HCT116 (cell line): ENCODE results near the gene OSBP2. TPM values are rescaled to one million over a fixed set of nuclear protein-coding genes. Genes with fewer than 3 reads are reported as not detected.

Experiments used
- ATAC-seq: fragments of 200-7000 bp; cut with Tn5 transposase; 2 replicates; pipeline ENCODE4 v1.9.1; 2020; ENCODE audit warnings: mild to moderate bottlenecking, moderate library complexity
- BruUV-seq: library from RNA; stranded (reverse); fragments of 400-500 nt; replicated peaks from 2 replicates; lab custom pipeline; 2021; lab: Mats Ljungman, UMichigan
- CTCF ChIA-PET: fragments of 300-600 bp; sonication (Branson Sonifier 250); formaldehyde crosslinking; loops from one replicate; lab custom pipeline; 2021; ENCODE audit warnings: antibody characterized with exemption; lab: Charles Lee
- POLR2A ChIA-PET: fragments of 300-600, 350-600 bp; sonication (Branson Sonifier 250); formaldehyde crosslinking; loops from one replicate; lab custom pipeline; 2021; ENCODE audit warnings: antibody characterized with exemption; lab: Charles Lee
- RAD21 ChIA-PET, 2 experiments: fragments of 300-600 bp; sonication (Branson Sonifier 250); formaldehyde crosslinking; loops; one replicate each; lab custom pipeline; 2023; ENCODE audit warnings: low total read pairs in 2 of 2; ENCODE audit not compliant: uncharacterized antibody in 2 of 2, unreplicated experiment in 2 of 2, low non-redundant PET in 1 of 2; lab: Charles Lee
- DNase-seq: peaks from one replicate; pipeline ENCODE4 v3.0.0-alpha.2; 2010; ENCODE audit warnings: low read depth, low spot score
- H2AFZ ChIP-seq: fragments of 200-600 bp; shearing (Covaris generic), sonication (generic); 2 replicates; pipeline ENCODE4 v1.6.1; 2017; ENCODE audit warnings: low read depth, mixed run types, mixed read lengths, antibody characterized with exemption, low read length; ENCODE audit not compliant: poor library complexity, severe bottlenecking
- H3K27ac ChIP-seq: 2 replicates; pipeline ENCODE4 v1.5.1; 2012; ENCODE audit warnings: low read depth, low read length
- H3K27me3 ChIP-seq: fragments of 200-600 bp; sonication (generic); 2 replicates; pipeline ENCODE4 v1.6.1; 2016; ENCODE audit warnings: mixed run types, low read length, mixed read lengths; ENCODE audit not compliant: insufficient read depth
- H3K36me3 ChIP-seq, 2 experiments: fragments of 200-500 bp in 1 of 2; fragments of 200-600 bp in 1 of 2; sonication (Bioruptor generic) in 1 of 2; sonication (generic) in 1 of 2; 2 replicates each; pipeline versions ENCODE4 v1.5.1 to v1.6.1; 2014 to 2016; ENCODE audit warnings: low read length in 2 of 2, inconsistent platforms in 1 of 2, mixed read lengths in 1 of 2, mixed run types in 1 of 2; ENCODE audit not compliant: insufficient read depth in 2 of 2, control insufficient read depth in 1 of 2
- H3K4me1 ChIP-seq, 2 experiments: fragments of 200-600 bp in 1 of 2; sonication (generic) in 1 of 2; 2 replicates each; pipeline versions ENCODE4 v1.5.1 to v1.6.1; 2012 to 2017; ENCODE audit warnings: low read length in 2 of 2, inconsistent platforms in 1 of 2, mild to moderate bottlenecking in 1 of 2, mixed read lengths in 1 of 2, mixed run types in 1 of 2, moderate library complexity in 1 of 2; ENCODE audit not compliant: insufficient read depth in 2 of 2, control insufficient read depth in 1 of 2
- H3K4me2 ChIP-seq: fragments of 200-600 bp; sonication (generic); 2 replicates; pipeline ENCODE4 v1.6.1; 2017; ENCODE audit warnings: mixed run types, low read length, mixed read lengths
- H3K4me3 ChIP-seq, 2 experiments: fragments of 200-600 bp in 1 of 2; sonication (generic) in 1 of 2; replicated peaks in 1 of 2; 2 replicates each; pipeline ENCODE4 v1.5.1; 2011 to 2016; ENCODE audit warnings: low read length in 2 of 2, control low read depth in 1 of 2, low read depth in 1 of 2, mild to moderate bottlenecking in 1 of 2, mixed read lengths in 1 of 2, mixed run types in 1 of 2
- H3K79me2 ChIP-seq: fragments of 200-600 bp; sonication (generic); 2 replicates; pipeline ENCODE4 v1.6.1; 2017; ENCODE audit warnings: mild to moderate bottlenecking, mixed run types, low read length, moderate library complexity, mixed read lengths; ENCODE audit not compliant: insufficient read depth
- H3K9ac ChIP-seq: fragments of 200-600 bp; sonication (generic); 2 replicates; pipeline ENCODE4 v1.6.1; 2016; ENCODE audit warnings: low read length, mixed read lengths
- H3K9me2 ChIP-seq: fragments of 200-600 bp; sonication (generic), shearing (Covaris generic); 2 replicates; pipeline ENCODE4 v1.6.1; 2017; ENCODE audit warnings: mixed run types, mild to moderate bottlenecking, moderate library complexity; ENCODE audit not compliant: insufficient read depth
- H3K9me3 ChIP-seq, 2 experiments: fragments of 200-500 bp in 1 of 2; fragments of 200-600 bp in 1 of 2; sonication (Bioruptor generic) in 1 of 2; sonication (generic) in 1 of 2; 2 replicates each; pipeline ENCODE4 v1.6.1; 2014 to 2017; ENCODE audit warnings: low read length in 2 of 2, mixed read lengths in 2 of 2, inconsistent platforms in 1 of 2, low read depth in 1 of 2, mild to moderate bottlenecking in 1 of 2, mixed run types in 1 of 2, moderate library complexity in 1 of 2; ENCODE audit not compliant: control insufficient read depth in 1 of 2, insufficient read depth in 1 of 2
- H4K20me1 ChIP-seq: fragments of 200-600 bp; sonication (generic), shearing (Covaris generic); 2 replicates; pipeline ENCODE4 v1.6.1; 2017; ENCODE audit warnings: mixed run types, mild to moderate bottlenecking, moderate library complexity; ENCODE audit not compliant: insufficient read depth
- CBX3 ChIP-seq: IDR thresholded peaks from 2 replicates; pipeline ENCODE4 v1.6.1; 2012; ENCODE audit warnings: low read depth
- CEBPB ChIP-seq: IDR thresholded peaks from 2 replicates; pipeline ENCODE4 v1.6.1; 2012; ENCODE audit warnings: low read depth
- EGR1 ChIP-seq: IDR thresholded peaks from 2 replicates; pipeline ENCODE4 v1.6.1; 2012; ENCODE audit warnings: low read depth
- ELF1 ChIP-seq: IDR thresholded peaks from 2 replicates; pipeline ENCODE4 v1.6.1; 2012; ENCODE audit warnings: low read depth, borderline replicate concordance
- EZH2 ChIP-seq: fragments of 200-600 bp; sonication (generic); IDR thresholded peaks from 2 replicates; pipeline ENCODE4 v1.6.1; 2017; ENCODE audit warnings: antibody characterized with exemption, mixed run types
- FOSL1 ChIP-seq: IDR thresholded peaks from 2 replicates; pipeline ENCODE4 v1.6.1; 2012; ENCODE audit warnings: low read depth
- JUND ChIP-seq: IDR thresholded peaks from 2 replicates; pipeline ENCODE4 v1.6.1; 2012
- POLR2A ChIP-seq: IDR thresholded peaks from 2 replicates; pipeline ENCODE4 v1.7.0; 2011; ENCODE audit warnings: borderline replicate concordance; ENCODE audit not compliant: insufficient read depth, insufficient read length; ENCODE audit errors: extremely low read depth
- POLR2AphosphoS5 ChIP-seq: IDR thresholded peaks from 2 replicates; pipeline ENCODE4 v1.6.1; 2011; ENCODE audit warnings: mild to moderate bottlenecking, low read depth, low read length, moderate library complexity
- SIN3A ChIP-seq: IDR thresholded peaks from 2 replicates; pipeline ENCODE4 v1.6.1; 2012; ENCODE audit warnings: low read depth
- SP1 ChIP-seq: IDR thresholded peaks from 2 replicates; pipeline ENCODE4 v1.6.1; 2012; ENCODE audit warnings: low read depth
- TCF7L2 ChIP-seq: IDR thresholded peaks from 2 replicates; pipeline ENCODE4 v1.7.0; 2011; ENCODE audit warnings: borderline replicate concordance, inconsistent platforms; ENCODE audit not compliant: insufficient read depth, insufficient read length; ENCODE audit errors: extremely low read depth
- YY1 ChIP-seq: IDR thresholded peaks from 2 replicates; pipeline ENCODE4 v1.6.1; 2011; ENCODE audit warnings: low read length, low read depth, moderate library complexity, mild to moderate bottlenecking; ENCODE audit not compliant: insufficient replicate concordance; ENCODE audit errors: extremely low read depth
- ZFX ChIP-seq: fragments of 450-650 bp; IDR thresholded peaks from 2 replicates; pipeline ENCODE4 v1.6.1; 2017
- intact Hi-C: fragments of 100-400 bp; cut with micrococcal nuclease; formaldehyde crosslinking; loops from 2 replicates; pipeline ENCODE4 v1.10.0; 2022
- total RNA-seq: library from RNA; stranded (reverse); gene quantifications from one replicate; pipeline ENCODE4 v1.2.1, GENCODE V29; 2021; ENCODE audit not compliant: unreplicated experiment
- TF ChIP-seq, protein P1 (sequence below): IDR thresholded peaks from 2 replicates; pipeline ENCODE4 v1.6.1; 2011; ENCODE audit warnings: mild to moderate bottlenecking, low read length, moderate library complexity; ENCODE audit not compliant: insufficient replicate concordance; ENCODE audit errors: extremely low read depth

OSBP2 gene
- total RNA-seq, 1 experiment from 2014 or later, result 12.9 TPM

DNA sequence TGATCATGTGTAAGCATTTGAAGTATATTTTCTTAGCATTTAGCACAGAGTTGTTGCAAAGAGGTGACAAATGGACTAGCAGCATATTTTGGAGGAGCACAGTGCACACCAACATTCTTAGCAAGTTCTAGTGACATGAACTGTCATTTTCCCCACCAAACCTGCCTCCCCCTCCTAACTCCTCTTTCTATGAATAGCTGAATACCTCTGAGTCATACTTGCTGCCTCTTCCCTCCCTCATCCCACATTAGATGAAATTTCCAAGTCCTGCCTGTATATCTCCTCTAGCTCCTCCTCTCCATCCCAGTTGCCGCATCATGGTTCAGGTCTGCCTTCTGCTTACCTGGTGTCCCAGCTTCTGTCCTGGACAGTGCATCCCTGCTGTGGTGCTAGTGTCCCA is 7.2 kb downstream of the OSBP2 start:
- no peak overlapping the region for H2AFZ ChIP-seq
- no peaks in the 10 kb centered on the region for H4K20me1 ChIP-seq
- peak overlapping the region; percentile 67 for H3K4me2 ChIP-seq
- H3K9me3 ChIP-seq, result no peaks in the 10 kb centered on the region
- H3K9me2 ChIP-seq, result no peaks in the 10 kb centered on the region
- peak overlapping the region in 1 of 2 experiments; percentile 27; a peak in 2 of 4 replicates for H3K4me3 ChIP-seq
- ATAC-seq, result peak; percentile 68
- ChIA-PET CTCF (no interaction called here), POLR2A (interaction anchor here (0.7 to 1.1 kb wide), 2 partner anchors 23 to 118 kb away, joined by 3 to 4 read pairs; no protein-coding TSS in a partner anchor), RAD21 (interaction anchor here in 1 of 2 experiments (1.0 kb wide), 1 partner anchor 53 kb away, joined by 4 read pairs; no protein-coding TSS in a partner anchor)
- no peak overlapping the region for H3K9ac ChIP-seq
- no TSS peak for BruUV-seq
- no peaks in the 10 kb centered on the region for H3K36me3 ChIP-seq
- no peaks in the 10 kb centered on the region for H3K27me3 ChIP-seq
- intact Hi-C loops, result no loop called here
- peaks cover 55 to 75% of the 10 kb centered on the region in 2 experiments for H3K4me1 ChIP-seq
- peak overlapping the region; percentile 15; the same call in 1 of the 2 replicates for H3K27ac ChIP-seq
- TF ChIP-seq TCF7L2 (no peak), ZFX (no peak), FOSL1 (peak; percentile 48; the same call in 1 of the 2 replicates), JUND (0 out of 2 replicates have a peak, but pooled peaks have one; percentile 27), CBX3 (peak; percentile 39; the same call in 1 of the 2 replicates), SP1 (no peak)
- H3K79me2 ChIP-seq, result 0 out of 2 replicates have a peak, but pooled peaks cover 9% of the 10 kb centered on the region
- peak; percentile 18 for DNase-seq

DNA sequence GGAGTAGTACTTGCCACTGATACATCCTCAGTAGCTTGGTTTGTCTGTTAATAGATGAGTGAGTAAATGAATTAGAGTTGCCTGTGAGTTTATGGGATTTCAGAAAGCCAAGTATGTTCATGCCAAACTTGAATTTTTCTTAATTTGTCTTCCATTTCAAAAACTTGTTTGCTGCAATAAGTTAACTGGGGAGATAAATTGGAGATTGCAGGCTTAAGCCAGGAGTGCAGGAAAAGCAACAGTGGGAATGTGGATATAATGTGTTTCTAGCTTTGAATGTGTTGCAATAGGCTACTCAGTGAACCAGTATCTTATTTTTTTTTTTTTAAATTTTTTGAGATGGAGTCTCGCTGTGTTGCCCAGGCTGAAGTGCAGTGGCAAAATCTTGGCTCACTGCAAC is 8.2 kb downstream of the OSBP2 start:
- Histone ChIP-seq H3K9ac (no peak overlapping the region), H3K79me2 (0 out of 2 replicates have a peak, but pooled peaks cover 4% of the 10 kb centered on the region), H3K27ac (no peak overlapping the region), H3K27me3 (no peaks in the 10 kb centered on the region), H3K9me2 (no peaks in the 10 kb centered on the region), H3K4me2 (no peak overlapping the region), H3K9me3 (no peaks in the 10 kb centered on the region), H3K36me3 (no peaks in the 10 kb centered on the region), H4K20me1 (no peaks in the 10 kb centered on the region), H3K4me1 (peaks cover 54 to 74% of the 10 kb centered on the region in 2 experiments)
- CTCF ChIA-PET, result interaction anchor here (0.6 kb wide), 1 partner anchor 75 kb away, joined by 3 read pairs; no protein-coding TSS in a partner anchor
- ATAC-seq (no peak), DNase-seq (no peak)
- intact Hi-C loops, result no loop called here
- POLR2A ChIA-PET, result no interaction called here
- TF ChIP-seq JUND, result no peak
- no peak for TF ChIP-seq ELF1
- no peak for TF ChIP-seq SP1
- TF ChIP-seq CBX3, result no peak
- no peak for TF ChIP-seq ZFX
- TF ChIP-seq YY1, result no peak
- no peak for TF ChIP-seq EZH2
- TF ChIP-seq FOSL1, result no peak
- TF ChIP-seq CEBPB, result no peak
- TF ChIP-seq SIN3A, result no peak
- TF ChIP-seq, protein P1, sequence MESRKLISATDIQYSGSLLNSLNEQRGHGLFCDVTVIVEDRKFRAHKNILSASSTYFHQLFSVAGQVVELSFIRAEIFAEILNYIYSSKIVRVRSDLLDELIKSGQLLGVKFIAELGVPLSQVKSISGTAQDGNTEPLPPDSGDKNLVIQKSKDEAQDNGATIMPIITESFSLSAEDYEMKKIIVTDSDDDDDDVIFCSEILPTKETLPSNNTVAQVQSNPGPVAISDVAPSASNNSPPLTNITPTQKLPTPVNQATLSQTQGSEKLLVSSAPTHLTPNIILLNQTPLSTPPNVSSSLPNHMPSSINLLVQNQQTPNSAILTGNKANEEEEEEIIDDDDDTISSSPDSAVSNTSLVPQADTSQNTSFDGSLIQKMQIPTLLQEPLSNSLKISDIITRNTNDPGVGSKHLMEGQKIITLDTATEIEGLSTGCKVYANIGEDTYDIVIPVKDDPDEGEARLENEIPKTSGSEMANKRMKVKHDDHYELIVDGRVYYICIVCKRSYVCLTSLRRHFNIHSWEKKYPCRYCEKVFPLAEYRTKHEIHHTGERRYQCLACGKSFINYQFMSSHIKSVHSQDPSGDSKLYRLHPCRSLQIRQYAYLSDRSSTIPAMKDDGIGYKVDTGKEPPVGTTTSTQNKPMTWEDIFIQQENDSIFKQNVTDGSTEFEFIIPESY, result no peak
- TF ChIP-seq EGR1, result no peak
- no peak for TF ChIP-seq POLR2A
- TF ChIP-seq POLR2AphosphoS5, result no peak
- TF ChIP-seq TCF7L2, result no peak
- TF ChIP-seq, all 23 proteins: peak for 0
- no peak overlapping the region for H2AFZ ChIP-seq
- BruUV-seq, result no TSS peak
- H3K4me3 ChIP-seq, result no peak overlapping the region
- RAD21 ChIA-PET, result no interaction called here
